Lung (tissue), 12 donors: ENCODE measurements around the gene CTNND1. TPM values are rescaled to one million over a fixed set of nuclear protein-coding genes. Genes with fewer than 3 reads are reported as not detected.

Source experiments
- ATAC-seq: fragments of 200-7000 bp; cut with Tn5 transposase; one replicate; pipeline ENCODE4 v1.9.1; 2020; ENCODE audit warnings: moderate number of reproducible peaks; ENCODE audit not compliant: insufficient read depth, low FRiP score
- DNase-seq, 3 donors: peaks; one replicate each; pipeline ENCODE4 v3.0.0-alpha.2; 2013 to 2017
- H3K27ac ChIP-seq, 2 donors: one replicate each; pipeline ENCODE4 v1.5.1; 2013; ENCODE audit warnings: mild to moderate bottlenecking in 2 of 2, moderate library complexity in 2 of 2, control low read depth in 1 of 2, inconsistent platforms in 1 of 2, low read depth in 1 of 2, low read length in 1 of 2
- H3K27me3 ChIP-seq, 3 donors: one replicate each; pipeline ENCODE4 v1.5.1; 2013; ENCODE audit warnings: low read length in 2 of 3; ENCODE audit not compliant: control insufficient read depth in 3 of 3, insufficient read depth in 3 of 3
- H3K36me3 ChIP-seq, 4 donors: one replicate each; pipeline ENCODE4 v1.5.1; 2013; ENCODE audit warnings: low read length in 4 of 4, mild to moderate bottlenecking in 1 of 4, moderate library complexity in 1 of 4; ENCODE audit not compliant: control insufficient read depth in 4 of 4, insufficient read depth in 4 of 4
- H3K4me1 ChIP-seq, 5 donors: one replicate each; pipeline ENCODE4 v1.5.1; 2013; ENCODE audit warnings: low read length in 5 of 5, mild to moderate bottlenecking in 2 of 5, moderate library complexity in 1 of 5; ENCODE audit not compliant: control insufficient read depth in 5 of 5, insufficient read depth in 5 of 5
- H3K4me3 ChIP-seq: one replicate; pipeline ENCODE4 v1.5.1; 2013; ENCODE audit warnings: mild to moderate bottlenecking, control low read depth, moderate library complexity
- H3K9ac ChIP-seq, 2 donors: one replicate each; pipeline ENCODE4 v1.5.1; 2013; ENCODE audit warnings: low read length in 2 of 2, control low read depth in 1 of 2; ENCODE audit not compliant: insufficient read depth in 1 of 2
- H3K9me3 ChIP-seq, 4 donors: one replicate each; pipeline ENCODE4 v1.5.1; 2013; ENCODE audit warnings: low read length in 3 of 4, mild to moderate bottlenecking in 1 of 4, moderate library complexity in 1 of 4; ENCODE audit not compliant: control insufficient read depth in 4 of 4, insufficient read depth in 3 of 4
- CTCF ChIP-seq: IDR thresholded peaks from 2 replicates; pipeline ENCODE4 v1.5.1; 2012; ENCODE audit warnings: mild to moderate bottlenecking; ENCODE audit errors: control extremely low read depth, extremely low read depth
- WGBS, 2 donors: extraction: QIAGEN DNeasy Blood & Tissue Kit; methylation state at CpG; one replicate each; pipeline ENCODE4 v1.1.7; 2013; 5-methylcytosine and 5-hydroxymethylcytosine counted together
- polyA plus RNA-seq, 2 donors: library from polyadenylated mRNA; stranded (reverse); fragments of 200-250 nt; gene quantifications; one replicate each; pipeline ENCODE4 v1.2.1, GENCODE V29; 2013
- total RNA-seq, 2 donors: library from RNA; depleted of rRNA in 1 of 2; stranded (reverse); fragments of >200 nt in 1 of 2; gene quantifications; one replicate each; pipeline ENCODE4 v1.2.1, GENCODE V29; 2014 to 2021
- donor health status: control.
- donor health status: control.
- donor health status: Bipolar disorder and iron deficiency.
- donor health status: healthy.
- donor health status: DM: yes; HTN: yes; CAD: no.

The CTNND1 gene
- total and polyA plus RNA-seq, 4 donors, result 36.5 to 423 (median 128) TPM

GRCh38 chr11:57778318-57779037 is 16.9 kb downstream of the CTNND1 start:
- 17 to 36% methylated on average over 6 of the region's 6 CpGs for WGBS, 2 donors
- H3K4me1 ChIP-seq, result peaks cover 26 to 87% (median 69%) of the 10 kb centered on the region in 5 donors
- no peaks in the 10 kb centered on the region for H3K9me3 ChIP-seq
- H3K9ac ChIP-seq, result peak overlapping the region; percentile 60 to 97
- H3K4me3 ChIP-seq, result no peak overlapping the region
- no peaks in the 10 kb centered on the region for H3K27me3 ChIP-seq
- peaks cover 0 to 4% (median under 1%) of the 10 kb centered on the region in 4 donors for H3K36me3 ChIP-seq
- no peak for TF ChIP-seq CTCF
- peak overlapping the region; percentile 93 to 97 for H3K27ac ChIP-seq
- DNase-seq, result peak; percentile 100
- ATAC-seq, result peak; percentile 90

- WGBS, 2 donors, result 36 to 58% methylated on average over 1 of the region's 1 CpG
- no peak overlapping the region for H3K4me3 ChIP-seq
- H3K36me3 ChIP-seq, result peaks cover 0 to 2% (median under 1%) of the 10 kb centered on the region in 4 donors
- TF ChIP-seq CTCF, result no peak
- H3K9ac ChIP-seq, result peak overlapping the region; percentile 33 to 97
- H3K27ac ChIP-seq, result peak overlapping the region; percentile 93 to 94
- H3K4me1 ChIP-seq, result peaks cover 28 to 82% (median 71%) of the 10 kb centered on the region in 5 donors
- ATAC-seq (no peak), DNase-seq (peak; percentile 78 to 83 (median 78))
- H3K9me3 ChIP-seq, result no peaks in the 10 kb centered on the region
- no peaks in the 10 kb centered on the region for H3K27me3 ChIP-seq
Measured at GRCh38 chr11:57779276-57779675, 17.7 kb downstream of the CTNND1 start.

- Histone ChIP-seq H3K4me1 (peaks cover 25 to 64% (median 56%) of the 10 kb centered on the region in 5 donors), H3K9me3 (no peaks in the 10 kb centered on the region), H3K36me3 (peaks cover 0 to 2% (median 0%) of the 10 kb centered on the region in 4 donors), H3K27me3 (no peaks in the 10 kb centered on the region), H3K4me3 (no peak overlapping the region), H3K9ac (peak overlapping the region in 1 of 2 donors; percentile 69), H3K27ac (peak overlapping the region; percentile 88 to 93)
- ATAC-seq, result peak; percentile 43
- 54 to 63% methylated on average over 3 of the region's 3 CpGs for WGBS, 2 donors
- no peak for TF ChIP-seq CTCF
- DNase-seq, result peak; percentile 67 to 81 (median 70)
Measured at GRCh38 chr11:57781529-57781943, 19.9 kb downstream of the CTNND1 start.
